HCT116 (cell line): ENCODE measurements around the gene CACNA1A. TPM values are rescaled to one million over a fixed set of nuclear protein-coding genes. Genes with fewer than 3 reads are reported as not detected.

Experiments used
- ATAC-seq: fragments of 200-7000 bp; cut with Tn5 transposase; 2 replicates; pipeline ENCODE4 v1.9.1; 2020; ENCODE audit warnings: mild to moderate bottlenecking, moderate library complexity
- BruUV-seq: library from RNA; stranded (reverse); fragments of 400-500 nt; replicated peaks from 2 replicates; lab custom pipeline; 2021; lab: Mats Ljungman, UMichigan
- CTCF ChIA-PET: fragments of 300-600 bp; sonication (Branson Sonifier 250); formaldehyde crosslinking; loops from one replicate; lab custom pipeline; 2021; ENCODE audit warnings: antibody characterized with exemption; lab: Charles Lee
- POLR2A ChIA-PET: fragments of 300-600, 350-600 bp; sonication (Branson Sonifier 250); formaldehyde crosslinking; loops from one replicate; lab custom pipeline; 2021; ENCODE audit warnings: antibody characterized with exemption; lab: Charles Lee
- RAD21 ChIA-PET, 2 experiments: fragments of 300-600 bp; sonication (Branson Sonifier 250); formaldehyde crosslinking; loops; one replicate each; lab custom pipeline; 2023; ENCODE audit warnings: low total read pairs in 2 of 2; ENCODE audit not compliant: uncharacterized antibody in 2 of 2, unreplicated experiment in 2 of 2, low non-redundant PET in 1 of 2; lab: Charles Lee
- DNase-seq: peaks from one replicate; pipeline ENCODE4 v3.0.0-alpha.2; 2010; ENCODE audit warnings: low read depth, low spot score
- H2AFZ ChIP-seq: fragments of 200-600 bp; shearing (Covaris generic), sonication (generic); 2 replicates; pipeline ENCODE4 v1.6.1; 2017; ENCODE audit warnings: low read depth, mixed run types, mixed read lengths, antibody characterized with exemption, low read length; ENCODE audit not compliant: poor library complexity, severe bottlenecking
- H3K27ac ChIP-seq: 2 replicates; pipeline ENCODE4 v1.5.1; 2012; ENCODE audit warnings: low read depth, low read length
- H3K27me3 ChIP-seq: fragments of 200-600 bp; sonication (generic); 2 replicates; pipeline ENCODE4 v1.6.1; 2016; ENCODE audit warnings: mixed run types, low read length, mixed read lengths; ENCODE audit not compliant: insufficient read depth
- H3K36me3 ChIP-seq, 2 experiments: fragments of 200-500 bp in 1 of 2; fragments of 200-600 bp in 1 of 2; sonication (Bioruptor generic) in 1 of 2; sonication (generic) in 1 of 2; 2 replicates each; pipeline versions ENCODE4 v1.5.1 to v1.6.1; 2014 to 2016; ENCODE audit warnings: low read length in 2 of 2, inconsistent platforms in 1 of 2, mixed read lengths in 1 of 2, mixed run types in 1 of 2; ENCODE audit not compliant: insufficient read depth in 2 of 2, control insufficient read depth in 1 of 2
- H3K4me1 ChIP-seq, 2 experiments: fragments of 200-600 bp in 1 of 2; sonication (generic) in 1 of 2; 2 replicates each; pipeline versions ENCODE4 v1.5.1 to v1.6.1; 2012 to 2017; ENCODE audit warnings: low read length in 2 of 2, inconsistent platforms in 1 of 2, mild to moderate bottlenecking in 1 of 2, mixed read lengths in 1 of 2, mixed run types in 1 of 2, moderate library complexity in 1 of 2; ENCODE audit not compliant: insufficient read depth in 2 of 2, control insufficient read depth in 1 of 2
- H3K4me2 ChIP-seq: fragments of 200-600 bp; sonication (generic); 2 replicates; pipeline ENCODE4 v1.6.1; 2017; ENCODE audit warnings: mixed run types, low read length, mixed read lengths
- H3K4me3 ChIP-seq, 2 experiments: fragments of 200-600 bp in 1 of 2; sonication (generic) in 1 of 2; replicated peaks in 1 of 2; 2 replicates each; pipeline ENCODE4 v1.5.1; 2011 to 2016; ENCODE audit warnings: low read length in 2 of 2, control low read depth in 1 of 2, low read depth in 1 of 2, mild to moderate bottlenecking in 1 of 2, mixed read lengths in 1 of 2, mixed run types in 1 of 2
- H3K79me2 ChIP-seq: fragments of 200-600 bp; sonication (generic); 2 replicates; pipeline ENCODE4 v1.6.1; 2017; ENCODE audit warnings: mild to moderate bottlenecking, mixed run types, low read length, moderate library complexity, mixed read lengths; ENCODE audit not compliant: insufficient read depth
- H3K9ac ChIP-seq: fragments of 200-600 bp; sonication (generic); 2 replicates; pipeline ENCODE4 v1.6.1; 2016; ENCODE audit warnings: low read length, mixed read lengths
- H3K9me2 ChIP-seq: fragments of 200-600 bp; sonication (generic), shearing (Covaris generic); 2 replicates; pipeline ENCODE4 v1.6.1; 2017; ENCODE audit warnings: mixed run types, mild to moderate bottlenecking, moderate library complexity; ENCODE audit not compliant: insufficient read depth
- H3K9me3 ChIP-seq, 2 experiments: fragments of 200-500 bp in 1 of 2; fragments of 200-600 bp in 1 of 2; sonication (Bioruptor generic) in 1 of 2; sonication (generic) in 1 of 2; 2 replicates each; pipeline ENCODE4 v1.6.1; 2014 to 2017; ENCODE audit warnings: low read length in 2 of 2, mixed read lengths in 2 of 2, inconsistent platforms in 1 of 2, low read depth in 1 of 2, mild to moderate bottlenecking in 1 of 2, mixed run types in 1 of 2, moderate library complexity in 1 of 2; ENCODE audit not compliant: control insufficient read depth in 1 of 2, insufficient read depth in 1 of 2
- H4K20me1 ChIP-seq: fragments of 200-600 bp; sonication (generic), shearing (Covaris generic); 2 replicates; pipeline ENCODE4 v1.6.1; 2017; ENCODE audit warnings: mixed run types, mild to moderate bottlenecking, moderate library complexity; ENCODE audit not compliant: insufficient read depth
- ATF3 ChIP-seq: IDR thresholded peaks from 2 replicates; pipeline ENCODE4 v1.6.1; 2012
- CBX3 ChIP-seq: IDR thresholded peaks from 2 replicates; pipeline ENCODE4 v1.6.1; 2012; ENCODE audit warnings: low read depth
- CEBPB ChIP-seq: IDR thresholded peaks from 2 replicates; pipeline ENCODE4 v1.6.1; 2012; ENCODE audit warnings: low read depth
- CTCF ChIP-seq, 3 experiments: fragments of 200-600 bp in 1 of 3; sonication (generic) in 1 of 3; IDR thresholded peaks in 2 of 3; conservative IDR thresholded peaks in 1 of 3; 2 replicates each; pipeline ENCODE4 v1.5.1; 2012 to 2017; ENCODE audit warnings: low read depth in 2 of 3, low read length in 2 of 3, antibody characterized with exemption in 1 of 3, borderline replicate concordance in 1 of 3, control low read depth in 1 of 3, mild to moderate bottlenecking in 1 of 3, mixed read lengths in 1 of 3, mixed run types in 1 of 3, moderate library complexity in 1 of 3; ENCODE audit not compliant: insufficient read depth in 1 of 3
- EGR1 ChIP-seq: IDR thresholded peaks from 2 replicates; pipeline ENCODE4 v1.6.1; 2012; ENCODE audit warnings: low read depth
- ELF1 ChIP-seq: IDR thresholded peaks from 2 replicates; pipeline ENCODE4 v1.6.1; 2012; ENCODE audit warnings: low read depth, borderline replicate concordance
- EZH2phosphoT487 ChIP-seq: fragments of 200-600 bp; IDR thresholded peaks from 2 replicates; pipeline ENCODE4 v1.6.1; 2018; ENCODE audit warnings: antibody characterized with exemption, borderline replicate concordance
- FOSL1 ChIP-seq: IDR thresholded peaks from 2 replicates; pipeline ENCODE4 v1.6.1; 2012; ENCODE audit warnings: low read depth
- JUND ChIP-seq: IDR thresholded peaks from 2 replicates; pipeline ENCODE4 v1.6.1; 2012
- RAD21 ChIP-seq: IDR thresholded peaks from 2 replicates; pipeline ENCODE4 v1.6.1; 2012; ENCODE audit warnings: low read depth, mild to moderate bottlenecking
- SIN3A ChIP-seq: IDR thresholded peaks from 2 replicates; pipeline ENCODE4 v1.6.1; 2012; ENCODE audit warnings: low read depth
- SP1 ChIP-seq: IDR thresholded peaks from 2 replicates; pipeline ENCODE4 v1.6.1; 2012; ENCODE audit warnings: low read depth
- SRF ChIP-seq: IDR thresholded peaks from 2 replicates; pipeline ENCODE4 v1.6.1; 2012; ENCODE audit warnings: low read depth
- TCF7L2 ChIP-seq: IDR thresholded peaks from 2 replicates; pipeline ENCODE4 v1.7.0; 2011; ENCODE audit warnings: borderline replicate concordance, inconsistent platforms; ENCODE audit not compliant: insufficient read depth, insufficient read length; ENCODE audit errors: extremely low read depth
- YY1 ChIP-seq: IDR thresholded peaks from 2 replicates; pipeline ENCODE4 v1.6.1; 2011; ENCODE audit warnings: low read length, low read depth, moderate library complexity, mild to moderate bottlenecking; ENCODE audit not compliant: insufficient replicate concordance; ENCODE audit errors: extremely low read depth
- ZNF274 ChIP-seq: fragments of 200-500 bp; sonication (Bioruptor generic); IDR thresholded peaks from 2 replicates; pipeline ENCODE4 v1.6.1; 2014; ENCODE audit warnings: mild to moderate bottlenecking, low read depth, low read length, inconsistent platforms
- intact Hi-C: fragments of 100-400 bp; cut with micrococcal nuclease; formaldehyde crosslinking; loops from 2 replicates; pipeline ENCODE4 v1.10.0; 2022
- total RNA-seq: library from RNA; stranded (reverse); gene quantifications from one replicate; pipeline ENCODE4 v1.2.1, GENCODE V29; 2021; ENCODE audit not compliant: unreplicated experiment
- TF ChIP-seq, protein P1 (sequence below): IDR thresholded peaks from 2 replicates; pipeline ENCODE4 v1.6.1; 2012
- TF ChIP-seq, protein P2 (sequence below): IDR thresholded peaks from 2 replicates; pipeline ENCODE4 v1.6.1; 2012; ENCODE audit warnings: low read depth
- TF ChIP-seq, protein P3 (sequence below): IDR thresholded peaks from 2 replicates; pipeline ENCODE4 v1.6.1; 2011; ENCODE audit warnings: mild to moderate bottlenecking, low read length, moderate library complexity; ENCODE audit not compliant: insufficient replicate concordance; ENCODE audit errors: extremely low read depth

Gene CACNA1A
- total RNA-seq, 1 experiment from 2014 or later: 7.5 TPM

GRCh38 chr19:13225973-13226865 is 280.1 kb downstream of the CACNA1A start:
- CTCF ChIA-PET: no interaction called here
- Histone ChIP-seq H3K9ac (no peak overlapping the region), H3K4me3 (no peak overlapping the region), H3K36me3 (no peaks in the 10 kb centered on the region), H4K20me1 (no peaks in the 10 kb centered on the region), H2AFZ (no peak overlapping the region), H3K4me2 (no peak overlapping the region), H3K4me1 (peaks cover 0 to 6% of the 10 kb centered on the region in 2 experiments; a peak in 1 of 4 replicates), H3K9me2 (no peaks in the 10 kb centered on the region), H3K9me3 (no peaks in the 10 kb centered on the region), H3K27ac (no peak overlapping the region), H3K79me2 (no peaks in the 10 kb centered on the region), H3K27me3 (no peaks in the 10 kb centered on the region)
- RAD21 ChIA-PET: no interaction called here
- BruUV-seq: no TSS peak
- ATAC-seq (no peak), DNase-seq (no peak)
- POLR2A ChIA-PET: no interaction called here
- intact Hi-C loops: no loop called here
- no peak for TF ChIP-seq RAD21
- no peak for TF ChIP-seq TCF7L2
- no peak for TF ChIP-seq CEBPB
- no peak for TF ChIP-seq EGR1
- no peak for TF ChIP-seq SRF
- no peak for TF ChIP-seq ATF3
- no peak for TF ChIP-seq JUND
- TF ChIP-seq FOSL1: no peak
- TF ChIP-seq CTCF (IDR thresholded peaks at IDR 0.05 in 2 of 3, conservative IDR thresholded peaks at IDR 0.05 in 1 of 3; ENCODE audit: borderline replicate concordance in 1 of 3, insufficient read depth in 1 of 3, low read depth in 2 of 3, low read length in 2 of 3): no peak
- no peak for TF ChIP-seq SP1
- TF ChIP-seq ZNF274: no peak
- no peak for TF ChIP-seq YY1
- no peak for TF ChIP-seq SIN3A
- TF ChIP-seq, protein P1, sequence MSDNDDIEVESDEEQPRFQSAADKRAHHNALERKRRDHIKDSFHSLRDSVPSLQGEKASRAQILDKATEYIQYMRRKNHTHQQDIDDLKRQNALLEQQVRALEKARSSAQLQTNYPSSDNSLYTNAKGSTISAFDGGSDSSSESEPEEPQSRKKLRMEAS: no peak
- TF ChIP-seq, protein P2, sequence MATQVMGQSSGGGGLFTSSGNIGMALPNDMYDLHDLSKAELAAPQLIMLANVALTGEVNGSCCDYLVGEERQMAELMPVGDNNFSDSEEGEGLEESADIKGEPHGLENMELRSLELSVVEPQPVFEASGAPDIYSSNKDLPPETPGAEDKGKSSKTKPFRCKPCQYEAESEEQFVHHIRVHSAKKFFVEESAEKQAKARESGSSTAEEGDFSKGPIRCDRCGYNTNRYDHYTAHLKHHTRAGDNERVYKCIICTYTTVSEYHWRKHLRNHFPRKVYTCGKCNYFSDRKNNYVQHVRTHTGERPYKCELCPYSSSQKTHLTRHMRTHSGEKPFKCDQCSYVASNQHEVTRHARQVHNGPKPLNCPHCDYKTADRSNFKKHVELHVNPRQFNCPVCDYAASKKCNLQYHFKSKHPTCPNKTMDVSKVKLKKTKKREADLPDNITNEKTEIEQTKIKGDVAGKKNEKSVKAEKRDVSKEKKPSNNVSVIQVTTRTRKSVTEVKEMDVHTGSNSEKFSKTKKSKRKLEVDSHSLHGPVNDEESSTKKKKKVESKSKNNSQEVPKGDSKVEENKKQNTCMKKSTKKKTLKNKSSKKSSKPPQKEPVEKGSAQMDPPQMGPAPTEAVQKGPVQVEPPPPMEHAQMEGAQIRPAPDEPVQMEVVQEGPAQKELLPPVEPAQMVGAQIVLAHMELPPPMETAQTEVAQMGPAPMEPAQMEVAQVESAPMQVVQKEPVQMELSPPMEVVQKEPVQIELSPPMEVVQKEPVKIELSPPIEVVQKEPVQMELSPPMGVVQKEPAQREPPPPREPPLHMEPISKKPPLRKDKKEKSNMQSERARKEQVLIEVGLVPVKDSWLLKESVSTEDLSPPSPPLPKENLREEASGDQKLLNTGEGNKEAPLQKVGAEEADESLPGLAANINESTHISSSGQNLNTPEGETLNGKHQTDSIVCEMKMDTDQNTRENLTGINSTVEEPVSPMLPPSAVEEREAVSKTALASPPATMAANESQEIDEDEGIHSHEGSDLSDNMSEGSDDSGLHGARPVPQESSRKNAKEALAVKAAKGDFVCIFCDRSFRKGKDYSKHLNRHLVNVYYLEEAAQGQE: no peak
- TF ChIP-seq CBX3: no peak
- TF ChIP-seq EZH2phosphoT487: no peak
- no peak for TF ChIP-seq ELF1
- TF ChIP-seq, protein P3, sequence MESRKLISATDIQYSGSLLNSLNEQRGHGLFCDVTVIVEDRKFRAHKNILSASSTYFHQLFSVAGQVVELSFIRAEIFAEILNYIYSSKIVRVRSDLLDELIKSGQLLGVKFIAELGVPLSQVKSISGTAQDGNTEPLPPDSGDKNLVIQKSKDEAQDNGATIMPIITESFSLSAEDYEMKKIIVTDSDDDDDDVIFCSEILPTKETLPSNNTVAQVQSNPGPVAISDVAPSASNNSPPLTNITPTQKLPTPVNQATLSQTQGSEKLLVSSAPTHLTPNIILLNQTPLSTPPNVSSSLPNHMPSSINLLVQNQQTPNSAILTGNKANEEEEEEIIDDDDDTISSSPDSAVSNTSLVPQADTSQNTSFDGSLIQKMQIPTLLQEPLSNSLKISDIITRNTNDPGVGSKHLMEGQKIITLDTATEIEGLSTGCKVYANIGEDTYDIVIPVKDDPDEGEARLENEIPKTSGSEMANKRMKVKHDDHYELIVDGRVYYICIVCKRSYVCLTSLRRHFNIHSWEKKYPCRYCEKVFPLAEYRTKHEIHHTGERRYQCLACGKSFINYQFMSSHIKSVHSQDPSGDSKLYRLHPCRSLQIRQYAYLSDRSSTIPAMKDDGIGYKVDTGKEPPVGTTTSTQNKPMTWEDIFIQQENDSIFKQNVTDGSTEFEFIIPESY: no peak
